ENCODE data around the gene MAPK14. TPM values are rescaled to one million over a fixed set of nuclear protein-coding genes. Genes with fewer than 3 reads are reported as not detected.

The MAPK14 gene
- total RNA-seq, 1 experiment from 2014 or later, result 60.9 TPM

- BruUV-seq (replicated peaks), result no TSS peak
- no peak for DNase-seq
- Mint-ChIP-seq H3K36me3 (ENCODE audit: insufficient read depth, unreplicated experiment) (peaks cover 57% of the 10 kb centered on the region), H3K4me3 (ENCODE audit: low read depth, unreplicated experiment) (no peak overlapping the region), H3K27me3 (ENCODE audit: unreplicated experiment) (no peaks in the 10 kb centered on the region), H3K9me3 (ENCODE audit: low read depth, unreplicated experiment) (no peaks in the 10 kb centered on the region), H3K27ac (ENCODE audit: unreplicated experiment) (no peak overlapping the region), H3K4me1 (ENCODE audit: low read depth, unreplicated experiment) (no peaks in the 10 kb centered on the region)
- TF ChIP-seq, protein P1, sequence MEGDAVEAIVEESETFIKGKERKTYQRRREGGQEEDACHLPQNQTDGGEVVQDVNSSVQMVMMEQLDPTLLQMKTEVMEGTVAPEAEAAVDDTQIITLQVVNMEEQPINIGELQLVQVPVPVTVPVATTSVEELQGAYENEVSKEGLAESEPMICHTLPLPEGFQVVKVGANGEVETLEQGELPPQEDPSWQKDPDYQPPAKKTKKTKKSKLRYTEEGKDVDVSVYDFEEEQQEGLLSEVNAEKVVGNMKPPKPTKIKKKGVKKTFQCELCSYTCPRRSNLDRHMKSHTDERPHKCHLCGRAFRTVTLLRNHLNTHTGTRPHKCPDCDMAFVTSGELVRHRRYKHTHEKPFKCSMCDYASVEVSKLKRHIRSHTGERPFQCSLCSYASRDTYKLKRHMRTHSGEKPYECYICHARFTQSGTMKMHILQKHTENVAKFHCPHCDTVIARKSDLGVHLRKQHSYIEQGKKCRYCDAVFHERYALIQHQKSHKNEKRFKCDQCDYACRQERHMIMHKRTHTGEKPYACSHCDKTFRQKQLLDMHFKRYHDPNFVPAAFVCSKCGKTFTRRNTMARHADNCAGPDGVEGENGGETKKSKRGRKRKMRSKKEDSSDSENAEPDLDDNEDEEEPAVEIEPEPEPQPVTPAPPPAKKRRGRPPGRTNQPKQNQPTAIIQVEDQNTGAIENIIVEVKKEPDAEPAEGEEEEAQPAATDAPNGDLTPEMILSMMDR (IDR thresholded peaks at IDR 0.05; ENCODE audit: unreplicated experiment), result no peak
- intact Hi-C loops (cut with micrococcal nuclease; ENCODE audit: unreplicated experiment), result no loop called here
- CTCF ChIA-PET, result interaction anchor here (0.6 to 1.0 kb wide), 2 partner anchors 226 to 582 kb away, joined by 3 read pairs; no protein-coding TSS in a partner anchor
Observed at GRCh38 chr6:36138667-36139066, 111.1 kb downstream of the MAPK14 start.

DNA sequence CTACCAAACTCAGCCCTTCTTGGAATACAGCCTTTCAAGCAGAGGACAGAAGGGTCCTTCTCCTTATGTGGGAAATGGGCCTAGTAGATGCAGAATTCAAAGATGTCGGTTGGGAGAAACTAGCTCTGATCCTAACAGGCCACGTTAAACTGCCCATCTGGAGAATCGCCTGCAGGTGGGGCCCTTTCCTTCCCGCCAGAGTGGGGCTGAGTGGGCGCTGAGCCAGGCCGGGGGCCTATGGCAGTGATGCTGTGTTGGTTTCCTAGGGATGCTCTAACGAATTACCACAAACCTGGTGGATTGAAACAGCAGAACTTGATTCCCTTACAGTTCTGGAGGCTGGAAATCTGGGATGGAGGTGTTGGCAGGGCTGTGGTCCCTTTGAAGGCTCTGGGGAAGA lies 111.8 kb downstream of the MAPK14 start:
- BruUV-seq (replicated peaks), result no TSS peak
- CTCF ChIA-PET, result interaction anchor here (0.6 to 1.0 kb wide), 2 partner anchors 226 to 581 kb away, joined by 3 read pairs; no protein-coding TSS in a partner anchor

DNA sequence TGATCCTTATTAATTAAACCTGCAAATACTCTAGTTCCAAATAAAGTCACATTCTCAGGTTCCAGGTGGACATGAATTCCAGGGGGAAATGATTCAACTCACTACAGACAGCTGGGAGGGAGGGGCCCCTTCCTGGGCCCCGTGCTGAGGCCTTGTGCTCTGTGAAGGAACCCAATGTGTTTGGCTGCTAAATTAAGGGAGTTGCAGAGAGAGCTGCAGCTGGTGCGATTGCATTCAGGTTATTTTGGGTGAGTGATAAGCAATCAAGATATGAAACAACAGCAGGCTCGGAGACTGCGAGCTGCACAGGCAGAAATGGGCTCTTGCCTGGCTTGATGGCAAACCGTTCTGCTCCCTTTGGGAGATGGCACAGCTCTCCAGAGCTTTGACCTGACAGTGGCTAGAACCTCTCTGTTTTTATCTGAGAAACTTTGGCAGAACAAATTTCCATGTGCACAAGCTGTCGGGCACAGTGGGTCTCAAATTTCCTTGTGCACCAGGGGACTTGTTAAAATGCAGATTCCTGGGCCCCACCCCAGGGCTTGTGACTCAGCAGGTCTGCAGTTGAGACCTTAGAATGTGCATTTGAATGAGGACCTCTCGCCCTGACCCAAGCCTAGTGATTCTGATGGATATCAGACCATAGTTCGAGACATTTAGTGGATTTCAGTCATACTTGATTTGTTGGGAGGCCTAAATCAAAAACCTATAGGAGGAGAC lies 112.5 kb downstream of the MAPK14 start:
- intact Hi-C loops (cut with micrococcal nuclease; ENCODE audit: unreplicated experiment), result no loop called here
- TF ChIP-seq, protein P1 (IDR thresholded peaks at IDR 0.05; ENCODE audit: unreplicated experiment), result no peak
- CTCF ChIA-PET, result interaction anchor here (1.0 kb wide), 1 partner anchor 225 kb away, joined by 3 read pairs; no protein-coding TSS in a partner anchor
- no peaks in the 10 kb centered on the region for H3K4me1 Mint-ChIP-seq (ENCODE audit: low read depth, unreplicated experiment)
- no peak overlapping the region for H3K27ac Mint-ChIP-seq (ENCODE audit: unreplicated experiment)
- DNase-seq, result no peak
- H3K4me3 Mint-ChIP-seq (ENCODE audit: low read depth, unreplicated experiment), result no peak overlapping the region
- H3K36me3 Mint-ChIP-seq (ENCODE audit: insufficient read depth, unreplicated experiment), result peaks cover 57% of the 10 kb centered on the region
- no TSS peak for BruUV-seq (replicated peaks)
- H3K9me3 Mint-ChIP-seq (ENCODE audit: low read depth, unreplicated experiment), result no peaks in the 10 kb centered on the region
- no peaks in the 10 kb centered on the region for H3K27me3 Mint-ChIP-seq (ENCODE audit: unreplicated experiment)

More for the DNA sequence above, 111.8 kb downstream of the MAPK14 start:
- intact Hi-C loops (cut with micrococcal nuclease; ENCODE audit: unreplicated experiment), result no loop called here
- Mint-ChIP-seq H3K27me3 (ENCODE audit: unreplicated experiment) (no peaks in the 10 kb centered on the region), H3K9me3 (ENCODE audit: low read depth, unreplicated experiment) (no peaks in the 10 kb centered on the region), H3K4me3 (ENCODE audit: low read depth, unreplicated experiment) (no peak overlapping the region), H3K36me3 (ENCODE audit: insufficient read depth, unreplicated experiment) (peaks cover 57% of the 10 kb centered on the region), H3K27ac (ENCODE audit: unreplicated experiment) (no peak overlapping the region), H3K4me1 (ENCODE audit: low read depth, unreplicated experiment) (no peaks in the 10 kb centered on the region)
- TF ChIP-seq, protein P1 (IDR thresholded peaks at IDR 0.05; ENCODE audit: unreplicated experiment), result no peak
- peak; percentile 49 for DNase-seq

DNA sequence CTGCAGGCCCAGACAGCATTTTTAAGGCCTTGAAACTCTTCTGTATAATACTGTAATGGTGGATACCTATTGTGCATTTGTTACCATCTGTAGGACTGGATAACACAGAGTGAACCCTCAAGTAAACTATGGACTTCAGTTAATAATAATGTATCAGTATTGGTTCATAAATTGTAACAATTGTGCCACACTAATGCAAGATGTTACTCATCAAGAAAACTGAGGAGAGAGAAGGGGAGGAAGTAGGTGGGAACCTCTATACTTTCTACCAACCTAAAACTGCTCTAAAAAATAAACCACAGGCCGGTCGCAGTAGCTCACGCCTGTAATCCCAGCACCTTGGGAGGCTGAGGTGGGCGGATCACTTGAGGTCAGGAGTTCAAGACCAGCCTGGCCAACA lies 113.5 kb downstream of the MAPK14 start:
- Mint-ChIP-seq H3K4me1 (ENCODE audit: low read depth, unreplicated experiment) (no peaks in the 10 kb centered on the region), H3K4me3 (ENCODE audit: low read depth, unreplicated experiment) (no peak overlapping the region), H3K9me3 (ENCODE audit: low read depth, unreplicated experiment) (no peaks in the 10 kb centered on the region), H3K27ac (ENCODE audit: unreplicated experiment) (no peak overlapping the region), H3K36me3 (ENCODE audit: insufficient read depth, unreplicated experiment) (peaks cover 48% of the 10 kb centered on the region), H3K27me3 (ENCODE audit: unreplicated experiment) (no peaks in the 10 kb centered on the region)
- TF ChIP-seq, protein P1 (IDR thresholded peaks at IDR 0.05; ENCODE audit: unreplicated experiment), result no peak
- CTCF ChIA-PET, result interaction anchor here (0.7 kb wide), 1 partner anchor 20 kb away, joined by 3 read pairs; no protein-coding TSS in a partner anchor
- no TSS peak for BruUV-seq (replicated peaks)
- intact Hi-C loops (cut with micrococcal nuclease; ENCODE audit: unreplicated experiment), result no loop called here
- DNase-seq, result no peak
